Nephron (organoid): Measurements from ENCODE around the gene SPACA6.

Experiments
- H3K27ac Mint-ChIP-seq, 3 experiments: 2 replicates each; pipeline ENCODE4 v1.8.0; 2020; ENCODE audit warnings: mixed read lengths in 3 of 3, mild to moderate bottlenecking in 2 of 3, moderate library complexity in 1 of 3
- H3K27me3 Mint-ChIP-seq: 2 replicates; pipeline ENCODE4 v1.8.0; 2021; ENCODE audit warnings: low read depth, mild to moderate bottlenecking, moderate library complexity, mixed read lengths
- H3K36me3 Mint-ChIP-seq: 2 replicates; pipeline ENCODE4 v1.8.0; 2020; ENCODE audit warnings: low read depth, mixed read lengths
- H3K4me1 Mint-ChIP-seq: 2 replicates; pipeline ENCODE4 v1.8.0; 2020; ENCODE audit warnings: mixed read lengths
- H3K4me3 Mint-ChIP-seq, 3 experiments: 2 replicates each; pipeline ENCODE4 v1.8.0; 2020; ENCODE audit warnings: mild to moderate bottlenecking in 3 of 3, mixed read lengths in 3 of 3, moderate library complexity in 2 of 3
- H3K9me3 Mint-ChIP-seq: 2 replicates; pipeline ENCODE4 v1.8.0; 2020; ENCODE audit warnings: mixed read lengths
- CTCF ChIP-seq, 3 experiments: fragments of 200-600 bp; sonication (generic); IDR thresholded peaks; one replicate each; pipeline ENCODE4 v1.5.0; 2021; ENCODE audit warnings: antibody characterized with exemption in 3 of 3; ENCODE audit not compliant: unreplicated experiment in 3 of 3

Gene SPACA6

GRCh38 chr19:51691584-51692428 is 1.3 kb upstream of the SPACA6 start:
- H3K36me3 Mint-ChIP-seq = peaks cover 52% of the 10 kb centered on the region
- H3K27ac Mint-ChIP-seq = peak overlapping the region; percentile 89 to 100 (median 98)
- peaks cover 57% of the 10 kb centered on the region for H3K4me1 Mint-ChIP-seq
- no peaks in the 10 kb centered on the region for H3K27me3 Mint-ChIP-seq
- no peaks in the 10 kb centered on the region for H3K9me3 Mint-ChIP-seq
- TF ChIP-seq CTCF (IDR thresholded peaks at IDR 0.05; ENCODE audit: unreplicated experiment in 3 of 3) = no peak
- peak overlapping the region; percentile 94 to 97 (median 95) for H3K4me3 Mint-ChIP-seq

GRCh38 chr19:51692468-51692867 is 662 bp upstream of the SPACA6 start:
- Mint-ChIP-seq H3K4me1 (peaks cover 51% of the 10 kb centered on the region), H3K36me3 (peaks cover 58% of the 10 kb centered on the region), H3K27ac (peak overlapping the region in 2 of 3 experiments; percentile 59 to 95), H3K27me3 (no peaks in the 10 kb centered on the region), H3K9me3 (no peaks in the 10 kb centered on the region), H3K4me3 (peak overlapping the region; percentile 94 to 97 (median 95))
- no peak for TF ChIP-seq CTCF (IDR thresholded peaks at IDR 0.05; ENCODE audit: unreplicated experiment in 3 of 3)

- peak overlapping the region; percentile 51 to 95 (median 92) for H3K27ac Mint-ChIP-seq
- peaks cover 41% of the 10 kb centered on the region for H3K4me1 Mint-ChIP-seq
- H3K9me3 Mint-ChIP-seq = no peaks in the 10 kb centered on the region
- peaks cover 72% of the 10 kb centered on the region for H3K36me3 Mint-ChIP-seq
- peak overlapping the region; percentile 84 to 97 (median 86) for H3K4me3 Mint-ChIP-seq
- no peaks in the 10 kb centered on the region for H3K27me3 Mint-ChIP-seq
- no peak for TF ChIP-seq CTCF (IDR thresholded peaks at IDR 0.05; ENCODE audit: unreplicated experiment in 3 of 3)
Measured at GRCh38 chr19:51693819-51694218, 689 bp downstream of the SPACA6 start.

DNA sequence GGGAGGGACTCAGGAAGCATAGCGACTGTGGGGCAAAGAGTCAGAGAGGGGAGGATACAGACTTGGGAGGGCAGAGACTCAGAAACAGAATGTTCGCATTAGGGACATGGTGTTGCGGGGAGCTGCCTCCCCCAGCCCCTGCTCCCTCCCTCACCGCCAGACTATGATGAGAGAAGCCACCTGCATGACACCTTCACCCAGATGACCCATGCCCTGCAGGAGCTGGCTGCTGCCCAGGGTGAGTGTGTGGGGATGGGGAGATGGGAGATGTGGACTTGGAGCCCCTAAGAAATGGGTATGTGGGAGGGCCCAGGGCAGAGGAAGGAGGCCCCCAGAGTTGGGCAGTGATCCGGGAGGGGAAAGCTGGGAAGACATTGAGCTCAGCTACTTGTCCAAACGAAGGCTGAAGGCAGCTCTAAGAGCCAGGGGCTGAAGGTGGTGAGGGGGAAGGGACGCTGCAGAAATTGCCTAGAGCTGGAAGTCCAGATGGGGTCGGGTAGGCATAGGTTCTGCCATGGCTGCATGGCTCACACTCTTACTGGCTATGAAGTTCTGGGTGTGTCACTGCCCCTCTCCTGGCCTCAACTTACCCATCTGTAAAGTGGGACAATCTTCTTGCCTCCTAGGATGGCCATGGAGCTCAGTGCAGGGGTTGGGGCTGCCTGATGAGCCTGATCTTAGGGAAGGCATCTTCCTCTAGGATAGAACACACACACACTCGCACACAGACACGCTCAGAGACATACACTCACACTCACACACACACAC is 1.4 kb downstream of the SPACA6 start:
- H3K9me3 Mint-ChIP-seq = no peaks in the 10 kb centered on the region
- H3K36me3 Mint-ChIP-seq = peaks cover 76% of the 10 kb centered on the region
- TF ChIP-seq CTCF (IDR thresholded peaks at IDR 0.05; ENCODE audit: unreplicated experiment in 3 of 3) = no peak
- H3K4me3 Mint-ChIP-seq = peak overlapping the region; percentile 84 to 97 (median 86)
- H3K27ac Mint-ChIP-seq = peak overlapping the region; percentile 51 to 95 (median 92)
- H3K27me3 Mint-ChIP-seq = no peaks in the 10 kb centered on the region
- peaks cover 41% of the 10 kb centered on the region for H3K4me1 Mint-ChIP-seq

DNA sequence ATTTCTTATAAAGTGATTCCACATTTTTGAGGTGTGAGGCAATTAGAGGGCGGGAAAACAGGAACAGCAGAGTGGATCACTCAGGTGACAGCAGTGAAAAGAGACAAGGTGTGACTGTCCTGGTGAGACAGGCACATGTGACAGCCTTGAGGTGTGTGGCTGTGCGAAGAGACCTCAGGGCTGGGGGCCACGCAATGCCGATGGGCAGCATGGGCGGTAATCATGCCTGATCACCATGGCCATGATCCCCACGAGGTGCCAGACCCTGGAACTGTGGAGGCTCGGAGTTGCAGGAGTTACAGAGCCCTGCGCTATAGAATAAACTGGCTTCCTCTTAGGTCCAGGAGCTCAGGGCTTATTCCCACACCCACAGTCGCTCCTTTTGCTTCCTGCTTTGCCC is 2.0 kb downstream of the SPACA6 start:
- Mint-ChIP-seq H3K9me3 (no peaks in the 10 kb centered on the region), H3K27me3 (no peaks in the 10 kb centered on the region), H3K4me1 (peaks cover 41% of the 10 kb centered on the region), H3K4me3 (peak overlapping the region in 2 of 3 experiments; percentile 18 to 84), H3K36me3 (peaks cover 82% of the 10 kb centered on the region), H3K27ac (peak overlapping the region in 2 of 3 experiments; percentile 35 to 92)
- no peak for TF ChIP-seq CTCF (IDR thresholded peaks at IDR 0.05; ENCODE audit: unreplicated experiment in 3 of 3)
